ENCODE measurements around the gene OOSP3. TPM values are rescaled to one million over a fixed set of nuclear protein-coding genes. Genes with fewer than 3 reads are reported as not detected.

The OOSP3 gene
- total RNA-seq, 2 experiments from 2014 or later, result not detected

DNA sequence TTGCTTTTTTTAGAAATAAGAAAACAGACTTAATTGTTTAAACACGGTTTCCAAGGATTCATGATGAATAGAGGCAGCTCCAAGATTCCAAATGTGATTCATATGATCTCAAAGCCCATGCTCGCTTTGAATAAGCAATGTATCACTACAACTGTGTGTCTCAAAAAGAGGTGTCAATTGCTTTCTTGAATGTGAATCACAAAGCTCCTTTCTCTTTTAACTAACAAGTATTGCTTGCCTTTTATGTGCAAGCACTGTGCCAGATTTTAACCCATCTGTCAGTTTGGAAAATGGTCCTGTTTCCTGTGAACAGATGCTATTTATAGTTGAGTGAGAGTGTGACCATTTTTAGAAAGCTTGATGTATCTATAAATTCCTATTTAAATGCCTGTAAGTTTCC, 66.1 kb downstream of the OOSP3 start:
- no peak for DNase-seq (ENCODE audit: low spot score)
- intact Hi-C loops (cut with micrococcal nuclease; ENCODE audit: unreplicated experiment), result no loop called here
- no peak overlapping the region for H3K27ac ChIP-seq (ENCODE audit: low read depth, low read length, poor library complexity, severe bottlenecking)
- TF ChIP-seq, protein P1, sequence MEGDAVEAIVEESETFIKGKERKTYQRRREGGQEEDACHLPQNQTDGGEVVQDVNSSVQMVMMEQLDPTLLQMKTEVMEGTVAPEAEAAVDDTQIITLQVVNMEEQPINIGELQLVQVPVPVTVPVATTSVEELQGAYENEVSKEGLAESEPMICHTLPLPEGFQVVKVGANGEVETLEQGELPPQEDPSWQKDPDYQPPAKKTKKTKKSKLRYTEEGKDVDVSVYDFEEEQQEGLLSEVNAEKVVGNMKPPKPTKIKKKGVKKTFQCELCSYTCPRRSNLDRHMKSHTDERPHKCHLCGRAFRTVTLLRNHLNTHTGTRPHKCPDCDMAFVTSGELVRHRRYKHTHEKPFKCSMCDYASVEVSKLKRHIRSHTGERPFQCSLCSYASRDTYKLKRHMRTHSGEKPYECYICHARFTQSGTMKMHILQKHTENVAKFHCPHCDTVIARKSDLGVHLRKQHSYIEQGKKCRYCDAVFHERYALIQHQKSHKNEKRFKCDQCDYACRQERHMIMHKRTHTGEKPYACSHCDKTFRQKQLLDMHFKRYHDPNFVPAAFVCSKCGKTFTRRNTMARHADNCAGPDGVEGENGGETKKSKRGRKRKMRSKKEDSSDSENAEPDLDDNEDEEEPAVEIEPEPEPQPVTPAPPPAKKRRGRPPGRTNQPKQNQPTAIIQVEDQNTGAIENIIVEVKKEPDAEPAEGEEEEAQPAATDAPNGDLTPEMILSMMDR (conservative IDR thresholded peaks at IDR 0.05; ENCODE audit: low read length), result no peak
- TF ChIP-seq EZH2phosphoT487 (IDR thresholded peaks at IDR 0.05; ENCODE audit: borderline replicate concordance, low read depth, low read length), result no peak
- H3K4me1 ChIP-seq (ENCODE audit: insufficient read depth, low read length, poor library complexity, severe bottlenecking), result no peaks in the 10 kb centered on the region
- no peak overlapping the region for H3K4me2 ChIP-seq (ENCODE audit: low read length)
- BruUV-seq (replicated peaks), result no TSS peak
- CTCF ChIA-PET (ENCODE audit: unreplicated experiment), result no interaction called here
- H4K20me1 ChIP-seq (ENCODE audit: insufficient read depth, low read length), result no peaks in the 10 kb centered on the region
- no peak overlapping the region for H3K4me3 ChIP-seq (ENCODE audit: low read depth, low read length, poor library complexity, severe bottlenecking)
- no peak overlapping the region for H2AFZ ChIP-seq (ENCODE audit: low read length)
- H3K79me2 ChIP-seq (ENCODE audit: insufficient read depth, low read depth, low read length), result no peaks in the 10 kb centered on the region
- no peaks in the 10 kb centered on the region for H3K9me2 ChIP-seq (ENCODE audit: insufficient read depth, low read length)
- no peaks in the 10 kb centered on the region for H3K9me3 ChIP-seq (ENCODE audit: low read length)
- POLR2A ChIA-PET, result interaction anchor here (1.2 kb wide), 1 partner anchor 9 kb away, joined by 3 read pairs; no protein-coding TSS in a partner anchor
- H3K36me3 ChIP-seq (ENCODE audit: insufficient read depth, low read length), result no peaks in the 10 kb centered on the region

Other genes starting within 250 kb of the OOSP3 start
- gene PATL1, start 209.7 kb upstream of the OOSP3 start, total RNA-seq (2014; rRNA removed; shearing (Covaris generic)), result 14.7 and 15.2 TPM in 2 replicates
- gene PATL1, start 209.7 kb upstream of the OOSP3 start, total RNA-seq (2022), result 46.3 TPM in 2 replicates
- gene OR10V1, start 164.9 kb upstream of the OOSP3 start, total RNA-seq (2014; rRNA removed; shearing (Covaris generic)), result not detected in 2 replicates
- gene OR10V1, start 164.9 kb upstream of the OOSP3 start, total RNA-seq (2022), result not detected in 2 replicates
- 20.2 and 27.2 TPM in 2 replicates for gene STX3, start 123.4 kb upstream of the OOSP3 start, total RNA-seq (2014; rRNA removed; shearing (Covaris generic))
- gene STX3, start 123.4 kb upstream of the OOSP3 start, total RNA-seq (2022), result 6.4 and 8.4 TPM in 2 replicates
- 133 and 159 TPM in 2 replicates for gene MRPL16, start 68.0 kb upstream of the OOSP3 start, total RNA-seq (2014; rRNA removed; shearing (Covaris generic))
- gene MRPL16, start 68.0 kb upstream of the OOSP3 start, total RNA-seq (2022), result 87.5 and 92.2 TPM in 2 replicates
- gene CBLIF, start 33.3 kb upstream of the OOSP3 start, total RNA-seq (2014; rRNA removed; shearing (Covaris generic)), result not detected in 2 replicates
- not detected in 2 replicates for gene CBLIF, start 33.3 kb upstream of the OOSP3 start, total RNA-seq (2022)
- not detected in 2 replicates for gene TCN1, start 12.3 kb upstream of the OOSP3 start, total RNA-seq (2014; rRNA removed; shearing (Covaris generic))
- not detected in 2 replicates for gene TCN1, start 12.3 kb upstream of the OOSP3 start, total RNA-seq (2022)
- not detected in 2 replicates for gene OOSP1, start 59.6 kb downstream of the OOSP3 start, total RNA-seq (2014; rRNA removed; shearing (Covaris generic))
- not detected in 2 replicates for gene OOSP1, start 59.6 kb downstream of the OOSP3 start, total RNA-seq (2022)
- gene OOSP4A, start 85.3 kb downstream of the OOSP3 start, total RNA-seq (2014; rRNA removed; shearing (Covaris generic)), result not detected in 2 replicates
- not detected in 2 replicates for gene OOSP4A, start 85.3 kb downstream of the OOSP3 start, total RNA-seq (2022)
- not detected in 2 replicates for gene OOSP4B, start 138.4 kb downstream of the OOSP3 start, total RNA-seq (2014; rRNA removed; shearing (Covaris generic))
- gene OOSP4B, start 138.4 kb downstream of the OOSP3 start, total RNA-seq (2022), result not detected in 2 replicates
- gene OOSP2, start 161.6 kb downstream of the OOSP3 start, total RNA-seq (2014; rRNA removed; shearing (Covaris generic)), result not detected in 2 replicates
- not detected in 2 replicates for gene OOSP2, start 161.6 kb downstream of the OOSP3 start, total RNA-seq (2022)
- not detected in 2 replicates for gene MS4A3, start 177.9 kb downstream of the OOSP3 start, total RNA-seq (2014; rRNA removed; shearing (Covaris generic))
- not detected in 2 replicates for gene MS4A3, start 177.9 kb downstream of the OOSP3 start, total RNA-seq (2022)
- not detected in 2 replicates for gene MS4A2, start 209.9 kb downstream of the OOSP3 start, total RNA-seq (2014; rRNA removed; shearing (Covaris generic))
- not detected in 2 replicates for gene MS4A2, start 209.9 kb downstream of the OOSP3 start, total RNA-seq (2022)